Chondrocyte (in vitro differentiated cells): ENCODE results near the gene CALR. TPM values are rescaled to one million over a fixed set of nuclear protein-coding genes. Genes with fewer than 3 reads are reported as not detected.

Experiments used
- DNase-seq: peaks from one replicate; pipeline ENCODE4 v3.0.0; 2021; ENCODE audit warnings: mixed read lengths, low spot score
- H3K27ac Mint-ChIP-seq: one replicate; pipeline ENCODE4 v1.8.0; 2021; ENCODE audit warnings: mild to moderate bottlenecking, moderate library complexity, mixed read lengths; ENCODE audit not compliant: unreplicated experiment
- H3K27me3 Mint-ChIP-seq: 2 replicates; pipeline ENCODE4 v1.8.0; 2021; ENCODE audit warnings: low read depth, mixed read lengths
- H3K36me3 Mint-ChIP-seq: 2 replicates; pipeline ENCODE4 v1.8.0; 2021; ENCODE audit warnings: low read depth, mixed read lengths
- H3K4me1 Mint-ChIP-seq: 2 replicates; pipeline ENCODE4 v1.8.0; 2021; ENCODE audit warnings: low read depth, mild to moderate bottlenecking, mixed read lengths
- H3K4me3 Mint-ChIP-seq: one replicate; pipeline ENCODE4 v1.8.0; 2021; ENCODE audit warnings: mild to moderate bottlenecking, moderate library complexity, mixed read lengths; ENCODE audit not compliant: unreplicated experiment
- H3K9me3 Mint-ChIP-seq: 2 replicates; pipeline ENCODE4 v1.8.0; 2021; ENCODE audit warnings: low read depth, mixed read lengths
- total RNA-seq: library from RNA; stranded (reverse); gene quantifications from 3 replicates; pipeline ENCODE4 v1.2.1, GENCODE V29; 2021
- TF ChIP-seq, protein P1 (sequence below): fragments of 200-600 bp; sonication (generic); IDR thresholded peaks from 2 replicates; pipeline ENCODE4 v1.5.0; 2021; ENCODE audit warnings: antibody characterized with exemption, mild to moderate bottlenecking, moderate library complexity

The CALR gene
- total RNA-seq, 1 donor from 2014 or later = 1,165 TPM

GRCh38 chr19:12986726-12987125, 48.3 kb downstream of the CALR start:
- Mint-ChIP-seq H3K27ac (no peak overlapping the region), H3K4me1 (peaks cover 9% of the 10 kb centered on the region), H3K36me3 (no peaks in the 10 kb centered on the region), H3K9me3 (no peaks in the 10 kb centered on the region), H3K27me3 (no peaks in the 10 kb centered on the region), H3K4me3 (no peak overlapping the region)
- DNase-seq = no peak
- TF ChIP-seq, protein P1, sequence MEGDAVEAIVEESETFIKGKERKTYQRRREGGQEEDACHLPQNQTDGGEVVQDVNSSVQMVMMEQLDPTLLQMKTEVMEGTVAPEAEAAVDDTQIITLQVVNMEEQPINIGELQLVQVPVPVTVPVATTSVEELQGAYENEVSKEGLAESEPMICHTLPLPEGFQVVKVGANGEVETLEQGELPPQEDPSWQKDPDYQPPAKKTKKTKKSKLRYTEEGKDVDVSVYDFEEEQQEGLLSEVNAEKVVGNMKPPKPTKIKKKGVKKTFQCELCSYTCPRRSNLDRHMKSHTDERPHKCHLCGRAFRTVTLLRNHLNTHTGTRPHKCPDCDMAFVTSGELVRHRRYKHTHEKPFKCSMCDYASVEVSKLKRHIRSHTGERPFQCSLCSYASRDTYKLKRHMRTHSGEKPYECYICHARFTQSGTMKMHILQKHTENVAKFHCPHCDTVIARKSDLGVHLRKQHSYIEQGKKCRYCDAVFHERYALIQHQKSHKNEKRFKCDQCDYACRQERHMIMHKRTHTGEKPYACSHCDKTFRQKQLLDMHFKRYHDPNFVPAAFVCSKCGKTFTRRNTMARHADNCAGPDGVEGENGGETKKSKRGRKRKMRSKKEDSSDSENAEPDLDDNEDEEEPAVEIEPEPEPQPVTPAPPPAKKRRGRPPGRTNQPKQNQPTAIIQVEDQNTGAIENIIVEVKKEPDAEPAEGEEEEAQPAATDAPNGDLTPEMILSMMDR = no peak

DNA sequence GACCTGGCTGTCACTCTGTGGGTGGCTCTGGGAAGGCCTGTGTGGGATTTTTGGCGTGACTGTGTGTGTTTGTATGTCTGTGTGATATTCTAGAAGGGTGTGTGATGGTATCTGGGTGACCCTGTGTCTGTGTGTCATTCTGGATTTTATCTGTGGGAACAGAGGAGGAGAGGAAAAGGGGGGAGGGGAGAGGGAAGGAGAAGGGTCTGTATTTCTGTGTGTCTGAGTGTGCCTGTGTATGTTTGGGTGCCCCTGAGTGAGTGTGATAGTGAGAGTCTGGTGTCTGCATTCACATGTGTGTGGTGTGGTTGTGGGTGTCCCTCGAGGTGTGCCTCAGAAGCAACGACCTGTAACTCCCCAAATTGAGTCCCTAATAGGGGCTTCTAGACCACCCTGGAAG, 48.8 kb downstream of the CALR start:
- Mint-ChIP-seq H3K4me3 (no peak overlapping the region), H3K27me3 (no peaks in the 10 kb centered on the region), H3K9me3 (no peaks in the 10 kb centered on the region), H3K4me1 (peaks cover 9% of the 10 kb centered on the region), H3K27ac (no peak overlapping the region), H3K36me3 (no peaks in the 10 kb centered on the region)
- DNase-seq = no peak
- TF ChIP-seq, protein P1 = no peak

- Mint-ChIP-seq H3K27me3 (no peaks in the 10 kb centered on the region), H3K36me3 (no peaks in the 10 kb centered on the region), H3K4me3 (no peak overlapping the region), H3K9me3 (no peaks in the 10 kb centered on the region), H3K27ac (no peak overlapping the region), H3K4me1 (peaks cover 9% of the 10 kb centered on the region)
- no peak for DNase-seq
- TF ChIP-seq, protein P1 = no peak
Observed at GRCh38 chr19:12987781-12988180, 49.4 kb downstream of the CALR start.

DNA sequence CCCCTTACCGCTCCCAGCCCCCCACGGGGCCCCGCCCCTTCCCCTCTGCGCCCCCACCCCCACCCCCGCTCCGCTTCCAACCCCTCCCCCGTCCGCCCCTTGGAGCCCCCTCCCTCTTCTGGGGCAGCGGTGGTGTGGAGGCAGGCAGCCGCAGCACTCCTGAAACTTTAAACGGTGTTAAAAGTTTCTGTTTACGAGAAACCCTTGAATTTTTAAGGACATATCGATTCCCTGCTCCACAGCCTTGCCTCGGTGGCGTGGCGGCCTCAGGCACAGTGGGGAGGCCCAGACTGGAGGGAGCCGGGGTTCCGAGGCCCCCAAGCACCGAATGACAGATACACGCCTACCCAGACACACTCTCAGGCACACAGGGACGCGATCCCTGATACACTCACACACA, 52.0 kb downstream of the CALR start:
- Mint-ChIP-seq H3K27me3 (no peaks in the 10 kb centered on the region), H3K9me3 (no peaks in the 10 kb centered on the region), H3K36me3 (no peaks in the 10 kb centered on the region), H3K27ac (no peak overlapping the region), H3K4me1 (peaks cover 7% of the 10 kb centered on the region), H3K4me3 (no peak overlapping the region)
- TF ChIP-seq, protein P1 = no peak
- DNase-seq = no peak

DNA sequence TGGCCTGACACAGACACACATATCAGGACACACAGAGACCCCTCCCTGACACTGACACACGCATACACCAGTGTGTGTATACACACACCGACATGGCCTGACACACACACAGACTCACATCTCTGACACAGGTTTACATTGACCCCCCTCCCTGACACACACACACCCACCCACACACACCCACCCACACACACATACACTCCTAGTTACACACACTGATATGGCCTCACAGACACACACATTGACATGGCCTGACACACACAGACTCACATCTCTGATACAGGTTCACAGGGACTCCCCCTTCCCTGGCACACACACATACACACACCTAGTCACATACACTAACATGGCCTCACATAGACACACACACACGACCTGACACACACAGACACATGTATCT, 52.4 kb downstream of the CALR start:
- H3K9me3 Mint-ChIP-seq = no peaks in the 10 kb centered on the region
- H3K27me3 Mint-ChIP-seq = no peaks in the 10 kb centered on the region
- TF ChIP-seq, protein P1 = no peak
- H3K27ac Mint-ChIP-seq = no peak overlapping the region
- peaks cover 5% of the 10 kb centered on the region for H3K4me1 Mint-ChIP-seq
- H3K36me3 Mint-ChIP-seq = no peaks in the 10 kb centered on the region
- no peak for DNase-seq
- no peak overlapping the region for H3K4me3 Mint-ChIP-seq
